ENCODE measurements around the gene SLC12A7. TPM values are rescaled to one million over a fixed set of nuclear protein-coding genes. Genes with fewer than 3 reads are reported as not detected.

SLC12A7 gene
- total RNA-seq, 6 experiments from 2014 or later, result 0.07 to 0.09 (median 0.09) TPM; not detected in 3

DNA sequence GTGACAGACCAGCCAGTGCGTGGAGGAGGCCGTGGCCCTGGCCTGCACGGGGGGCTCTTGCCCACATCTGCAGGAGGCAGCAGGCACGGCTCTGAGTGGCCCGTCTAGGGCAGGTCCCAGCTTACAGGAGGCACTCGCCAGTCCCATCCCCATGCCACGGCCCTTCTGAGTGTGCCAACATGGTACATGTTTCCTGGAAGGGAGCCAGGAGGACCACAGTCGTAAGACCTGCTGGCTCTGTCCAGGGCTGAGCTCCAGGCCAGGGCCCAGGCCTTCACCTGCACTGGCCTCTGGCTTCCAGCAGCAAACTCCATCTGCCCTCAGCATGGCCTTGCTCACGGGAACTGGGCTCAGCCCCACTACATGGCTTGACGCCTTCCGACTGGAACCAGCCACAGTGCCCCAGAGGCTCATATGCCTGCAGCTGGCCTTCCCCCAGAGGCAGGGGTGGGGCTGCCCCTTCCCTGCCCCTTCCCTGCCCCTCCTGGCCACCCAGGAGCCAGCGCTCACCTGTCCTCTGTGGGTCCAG is 99.5 kb downstream of the SLC12A7 start:
- DNase-seq, result no peak
- Mint-ChIP-seq H3K27ac (no peak overlapping the region), H3K27me3 (ENCODE audit: insufficient read depth) (peaks cover 56% of the 10 kb centered on the region), H3K9me3 (no peaks in the 10 kb centered on the region), H3K36me3 (ENCODE audit: low read depth) (no peaks in the 10 kb centered on the region), H3K4me1 (ENCODE audit: low read depth) (no peaks in the 10 kb centered on the region), H3K4me3 (no peak overlapping the region)
- TF ChIP-seq, protein P1, sequence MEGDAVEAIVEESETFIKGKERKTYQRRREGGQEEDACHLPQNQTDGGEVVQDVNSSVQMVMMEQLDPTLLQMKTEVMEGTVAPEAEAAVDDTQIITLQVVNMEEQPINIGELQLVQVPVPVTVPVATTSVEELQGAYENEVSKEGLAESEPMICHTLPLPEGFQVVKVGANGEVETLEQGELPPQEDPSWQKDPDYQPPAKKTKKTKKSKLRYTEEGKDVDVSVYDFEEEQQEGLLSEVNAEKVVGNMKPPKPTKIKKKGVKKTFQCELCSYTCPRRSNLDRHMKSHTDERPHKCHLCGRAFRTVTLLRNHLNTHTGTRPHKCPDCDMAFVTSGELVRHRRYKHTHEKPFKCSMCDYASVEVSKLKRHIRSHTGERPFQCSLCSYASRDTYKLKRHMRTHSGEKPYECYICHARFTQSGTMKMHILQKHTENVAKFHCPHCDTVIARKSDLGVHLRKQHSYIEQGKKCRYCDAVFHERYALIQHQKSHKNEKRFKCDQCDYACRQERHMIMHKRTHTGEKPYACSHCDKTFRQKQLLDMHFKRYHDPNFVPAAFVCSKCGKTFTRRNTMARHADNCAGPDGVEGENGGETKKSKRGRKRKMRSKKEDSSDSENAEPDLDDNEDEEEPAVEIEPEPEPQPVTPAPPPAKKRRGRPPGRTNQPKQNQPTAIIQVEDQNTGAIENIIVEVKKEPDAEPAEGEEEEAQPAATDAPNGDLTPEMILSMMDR (IDR thresholded peaks at IDR 0.05), result no peak

DNA sequence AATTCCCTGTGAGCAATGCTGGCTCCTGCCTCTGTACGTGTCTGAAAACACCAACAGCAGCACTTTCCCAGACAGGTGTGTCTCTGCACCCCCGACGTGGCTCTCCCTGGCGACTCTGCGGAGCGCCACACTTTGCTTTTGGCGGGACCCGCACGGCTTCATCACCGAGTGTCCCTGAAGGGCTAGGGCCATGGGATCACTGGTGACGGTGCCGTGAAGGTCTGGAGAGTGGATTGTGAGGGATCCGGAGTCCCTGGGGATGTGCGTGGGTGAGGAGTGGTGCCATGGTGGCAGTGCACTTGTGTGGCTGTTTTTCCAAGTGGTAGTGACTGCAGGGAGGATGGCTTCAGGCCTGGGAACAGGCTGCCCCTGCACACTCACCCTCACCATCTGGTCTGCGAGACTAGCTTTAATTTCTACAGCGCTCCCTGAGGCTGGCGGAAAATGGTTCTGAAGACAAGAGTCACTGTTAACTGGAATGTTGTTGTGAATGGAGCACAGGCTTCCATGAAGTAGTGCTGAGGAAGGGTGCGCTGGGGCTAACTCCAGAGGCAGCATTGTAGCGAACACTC is 100.0 kb downstream of the SLC12A7 start:
- Mint-ChIP-seq H3K4me1 (ENCODE audit: low read depth) (no peaks in the 10 kb centered on the region), H3K4me3 (no peak overlapping the region), H3K9me3 (no peaks in the 10 kb centered on the region), H3K27me3 (ENCODE audit: insufficient read depth) (peaks cover 59% of the 10 kb centered on the region), H3K27ac (no peak overlapping the region), H3K36me3 (ENCODE audit: low read depth) (no peaks in the 10 kb centered on the region)
- DNase-seq, result no peak
- TF ChIP-seq, protein P1 (IDR thresholded peaks at IDR 0.05), result no peak

DNA sequence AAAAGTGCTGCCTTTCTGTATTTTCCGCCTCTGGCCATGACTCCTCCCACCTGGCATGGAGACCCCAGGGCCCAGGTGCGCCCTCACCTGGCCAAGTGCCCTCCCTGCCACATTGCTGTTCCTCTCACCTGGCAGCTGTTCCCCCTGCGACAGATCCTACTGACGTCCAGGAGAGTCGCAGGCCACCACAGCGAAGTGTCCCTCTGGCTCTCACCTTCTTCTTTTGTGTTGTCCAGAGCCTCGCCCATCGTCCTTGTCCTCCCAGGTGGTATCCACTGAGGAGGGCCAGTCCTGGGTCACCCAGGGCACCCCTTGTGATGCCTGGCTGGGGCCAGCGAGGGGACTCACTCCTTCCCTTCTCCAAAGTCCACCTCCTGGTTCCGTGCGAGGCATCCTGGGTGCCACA is 100.6 kb downstream of the SLC12A7 start:
- no peaks in the 10 kb centered on the region for H3K4me1 Mint-ChIP-seq (ENCODE audit: low read depth)
- no peaks in the 10 kb centered on the region for H3K36me3 Mint-ChIP-seq (ENCODE audit: low read depth)
- H3K9me3 Mint-ChIP-seq, result no peaks in the 10 kb centered on the region
- H3K27ac Mint-ChIP-seq, result no peak overlapping the region
- H3K4me3 Mint-ChIP-seq, result no peak overlapping the region
- DNase-seq, result no peak
- H3K27me3 Mint-ChIP-seq (ENCODE audit: insufficient read depth), result peaks cover 58% of the 10 kb centered on the region
- TF ChIP-seq, protein P1 (IDR thresholded peaks at IDR 0.05), result peak; percentile 55

DNA sequence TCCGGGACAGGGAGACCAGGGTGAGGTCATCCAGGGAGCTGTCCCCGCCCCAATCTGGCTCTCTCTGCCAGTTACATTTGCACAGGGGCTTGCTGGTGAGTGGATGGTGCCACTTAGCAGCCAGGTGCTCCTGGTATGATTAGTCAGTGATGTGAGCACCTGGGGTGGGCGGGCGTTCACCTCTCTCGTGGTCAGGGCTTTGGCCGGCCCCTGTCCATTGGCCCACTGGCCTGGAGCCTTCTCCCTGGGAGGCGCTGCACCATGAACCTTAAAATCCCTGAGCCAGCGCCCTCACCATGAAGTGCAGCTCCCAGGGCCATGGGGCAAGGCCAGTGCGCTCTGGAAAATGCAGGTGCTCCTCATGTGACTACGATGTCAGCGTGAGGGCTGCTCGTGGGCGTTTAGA is 101.2 kb downstream of the SLC12A7 start:
- Mint-ChIP-seq H3K36me3 (ENCODE audit: low read depth) (no peaks in the 10 kb centered on the region), H3K27ac (no peak overlapping the region), H3K4me3 (no peak overlapping the region), H3K9me3 (no peaks in the 10 kb centered on the region), H3K4me1 (ENCODE audit: low read depth) (no peaks in the 10 kb centered on the region), H3K27me3 (ENCODE audit: insufficient read depth) (peaks cover 58% of the 10 kb centered on the region)
- TF ChIP-seq, protein P1 (IDR thresholded peaks at IDR 0.05), result no peak
- DNase-seq, result no peak

DNA sequence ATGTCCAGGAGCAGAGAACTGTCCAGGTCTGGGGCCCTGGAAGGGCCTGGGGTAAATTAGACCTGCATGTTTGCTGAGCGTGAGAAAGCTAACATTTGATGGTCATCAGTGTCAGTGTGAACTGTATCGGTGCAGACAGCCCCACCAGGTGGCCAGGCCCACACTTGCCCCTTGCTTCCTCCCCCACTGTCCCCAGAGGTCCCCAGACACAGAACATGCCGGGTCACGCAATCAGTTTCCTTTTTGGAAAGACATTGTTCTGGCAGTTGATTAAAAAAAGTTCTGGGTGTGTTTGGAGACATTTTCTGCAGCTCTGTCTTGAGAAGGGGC is 101.7 kb downstream of the SLC12A7 start:
- Mint-ChIP-seq H3K9me3 (no peaks in the 10 kb centered on the region), H3K36me3 (ENCODE audit: low read depth) (no peaks in the 10 kb centered on the region), H3K4me3 (no peak overlapping the region), H3K4me1 (ENCODE audit: low read depth) (no peaks in the 10 kb centered on the region), H3K27ac (no peak overlapping the region), H3K27me3 (ENCODE audit: insufficient read depth) (peaks cover 55% of the 10 kb centered on the region)
- no peak for DNase-seq
- TF ChIP-seq, protein P1 (IDR thresholded peaks at IDR 0.05), result no peak; the same call in 1 of the 2 replicates

Measured in HFFc6 (cell line).